ENCODE measurements around the gene TRIM63. TPM values are rescaled to one million over a fixed set of nuclear protein-coding genes. Genes with fewer than 3 reads are reported as not detected.

The TRIM63 gene
- total RNA-seq (2021; fragmentation: NEBNext Ultra II Directional; extraction: Animal tissue kit (Norgen Biotek cat#: 25700)) (not detected in 2 replicates), polyA plus RNA-seq (2011; rRNA removed) (not detected in 2 replicates), polyA minus RNA-seq (2011; rRNA and poly(A)+ RNA removed) (not detected in 2 replicates)
- not detected for polyA plus RNA-seq (2011; cell fraction: cytosol; rRNA removed)
- polyA plus RNA-seq (2011; cell fraction: nucleus; rRNA removed) = not detected
- not detected in 4 replicates for polyA plus RNA-seq (2012, experiment 1 of 2)
- not detected for polyA plus RNA-seq (2012, experiment 2 of 2)
- not detected for polyA plus RNA-seq (2013, experiment 1 of 2)
- 0.04 TPM for polyA plus RNA-seq (2013, experiment 2 of 2)
- polyA minus RNA-seq (2011; cell fraction: cytosol; rRNA and poly(A)+ RNA removed) = not detected
- not detected for polyA minus RNA-seq (2011; cell fraction: nucleus; rRNA and poly(A)+ RNA removed)
- long read RNA-seq, experiment 1 = 0 reads
- long read RNA-seq, experiment 2, partial matches to known transcripts = 1 of 1 reads
- long read RNA-seq, experiment 2, other reads (novel, unspliced or antisense) = 0 of 1 reads

DNA sequence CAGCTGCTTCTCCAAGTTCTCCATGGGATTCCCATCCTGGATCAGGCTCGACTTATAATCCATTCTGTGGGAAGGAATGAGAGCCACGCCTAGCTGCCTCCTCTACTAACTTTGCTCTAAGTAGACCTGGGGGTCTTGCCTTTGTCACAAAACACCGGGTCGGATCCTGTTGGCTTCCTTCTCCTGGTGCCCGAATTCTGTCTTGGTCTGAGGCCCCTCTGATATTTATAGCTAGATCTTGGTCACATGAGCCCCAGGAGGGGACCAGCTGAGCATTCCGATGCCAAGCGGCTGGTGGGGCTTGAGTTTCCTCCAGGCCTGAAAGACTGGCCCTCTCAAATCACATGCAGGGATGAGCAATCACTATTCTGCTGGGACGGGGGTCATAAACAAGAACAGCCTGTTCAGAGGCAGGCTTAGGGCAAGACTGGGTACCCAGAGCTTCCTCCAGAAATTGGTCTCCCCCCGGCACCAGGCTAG, at the start of gene TRIM63:
TSS of gene TRIM63 (minus strand) at position 199 of the 480 bp plus-strand sequence. CDS start at position 63, 136 bp downstream.
- Histone ChIP-seq H3K4me3 (ENCODE audit: extremely low read depth in 1 of 4, insufficient read depth in 2 of 4, low read depth in 3 of 4, low read length in 4 of 4) (no peak within 1 kb of the TSS), H3K9ac (replicated peaks in 1 of 4; ENCODE audit: extremely low read depth in 1 of 4, low read depth in 3 of 4, low read length in 3 of 4) (no peak within 1 kb of the TSS), H4K8ac (ENCODE audit: extremely low read depth, insufficient read depth, low read length) (no peak within 1 kb of the TSS), H3K27me3 (replicated peaks in 1 of 4; ENCODE audit: control insufficient read depth in 3 of 4, extremely low read depth in 1 of 4, insufficient read depth in 3 of 4, low read length in 3 of 4) (no peaks in the 10 kb centered on the region), H2AFZ (ENCODE audit: low read length) (0 out of 2 replicates have a peak within 1 kb of the TSS, but pooled peaks have one; percentile 31), H3K4me1 (replicated peaks in 1 of 4; ENCODE audit: control insufficient read depth in 3 of 4, insufficient read depth in 4 of 4, low read length in 3 of 4) (peaks cover 0 to 2% (median 0%) of the 10 kb centered on the region in 4 experiments; a peak in 1 of 7 replicates), H3K79me2 (ENCODE audit: control insufficient read depth in 1 of 2, insufficient read depth in 2 of 2, low read length in 2 of 2) (no peaks in the 10 kb centered on the region), H2BK5ac (ENCODE audit: low read depth, low read length) (no peak within 1 kb of the TSS), H4K20me1 (replicated peaks in 1 of 2; ENCODE audit: control insufficient read depth in 1 of 2, insufficient read depth in 2 of 2, low read length in 2 of 2) (no peaks in the 10 kb centered on the region), H2BK20ac (ENCODE audit: low read length) (no peak within 1 kb of the TSS), H2AK5ac (ENCODE audit: low read depth, low read length) (no peak within 1 kb of the TSS), H3K4ac (replicated peaks; ENCODE audit: insufficient read length, low read depth, low read length) (no peak within 1 kb of the TSS), H3K27ac (ENCODE audit: low read depth, low read length) (no peak within 1 kb of the TSS), H2BK120ac (replicated peaks; ENCODE audit: low read depth, low read length) (no peak within 1 kb of the TSS), H3K36me3 (ENCODE audit: control insufficient read depth in 2 of 4, insufficient read depth in 4 of 4, low read length in 3 of 4) (no peaks in the 10 kb centered on the region), H3K23ac (ENCODE audit: insufficient read length) (no peak within 1 kb of the TSS), H2BK15ac (ENCODE audit: low read length) (no peak within 1 kb of the TSS), H4K5ac (ENCODE audit: insufficient read length, low read depth, low read length) (no peak within 1 kb of the TSS), H2BK12ac (ENCODE audit: low read depth, low read length) (no peak within 1 kb of the TSS), H3K18ac (ENCODE audit: extremely low read depth, low read length) (no peak within 1 kb of the TSS), H3K79me1 (ENCODE audit: low read depth, low read length) (no peaks in the 10 kb centered on the region), H3K9me3 (ENCODE audit: insufficient read depth in 2 of 2, low read depth in 1 of 2, low read length in 1 of 2) (no peaks in the 10 kb centered on the region), H3K56ac (replicated peaks; ENCODE audit: insufficient read length, low read depth, low read length) (no peak within 1 kb of the TSS), H3K23me2 (ENCODE audit: low read depth, low read length) (no peaks in the 10 kb centered on the region), H3K14ac (ENCODE audit: insufficient read length) (no peak within 1 kb of the TSS), H4K91ac (replicated peaks; ENCODE audit: insufficient read length, low read length) (no peak within 1 kb of the TSS), H3K4me2 (ENCODE audit: insufficient read depth in 1 of 2, low read depth in 2 of 2, low read length in 2 of 2) (no peak within 1 kb of the TSS)
- ChIA-PET CTCF (ENCODE audit: partially characterized antibody) (interaction anchor here (0.9 to 5.4 kb wide), 6 partner anchors 9 to 37 kb away, joined by 3 to 32 read pairs (median 5); no protein-coding TSS in a partner anchor), POLR2A (ENCODE audit: partially characterized antibody) (interaction anchor here (1.3 kb wide), 1 partner anchor 12 kb away, joined by 3 read pairs; no protein-coding TSS in a partner anchor)
- DNase-seq (ENCODE audit: low read depth in 1 of 2, low spot score in 2 of 2) (no peak), FAIRE-seq (no peak)
- WGBS, 2 experiments (ENCODE audit: extremely low coverage in 1 of 2, insufficient coverage in 1 of 2, insufficient read length in 1 of 2, insufficient replicate concordance in 2 of 2, low coverage in 1 of 2, low lambda C conversion rate in 2 of 2, missing lambda C conversion rate in 1 of 2) = 86% methylated on average over 9 of the region's 9 CpGs; no CpG with 5 or more reads in 1 of the 2 experiments
- TF ChIP-seq KDM5A (IDR thresholded peaks at IDR 0.05; ENCODE audit: low read length) (no peak), EP300 (IDR thresholded peaks at IDR 0.05; ENCODE audit: borderline replicate concordance in 1 of 2, low read depth in 2 of 2, low read length in 2 of 2) (no peak), FOSL1 (IDR thresholded peaks at IDR 0.05; ENCODE audit: insufficient read depth, low read depth, low read length) (no peak), JUN (IDR thresholded peaks at IDR 0.05; ENCODE audit: low read depth, low read length) (no peak), TBP (IDR thresholded peaks at IDR 0.05; ENCODE audit: low read depth, low read length) (no peak), POLR2AphosphoS5 (IDR thresholded peaks at IDR 0.05; ENCODE audit: low read depth, low read length) (no peak), NRF1 (IDR thresholded peaks at IDR 0.05; ENCODE audit: low read depth, low read length) (no peak), SP2 (IDR thresholded peaks at IDR 0.05; ENCODE audit: low read length) (no peak), RXRA (IDR thresholded peaks at IDR 0.05; ENCODE audit: insufficient read depth, low read depth, low read length) (no peak)
- TF ChIP-seq, protein P1, sequence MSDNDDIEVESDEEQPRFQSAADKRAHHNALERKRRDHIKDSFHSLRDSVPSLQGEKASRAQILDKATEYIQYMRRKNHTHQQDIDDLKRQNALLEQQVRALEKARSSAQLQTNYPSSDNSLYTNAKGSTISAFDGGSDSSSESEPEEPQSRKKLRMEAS (IDR thresholded peaks at IDR 0.05) = no peak
- TF ChIP-seq, protein P2, sequence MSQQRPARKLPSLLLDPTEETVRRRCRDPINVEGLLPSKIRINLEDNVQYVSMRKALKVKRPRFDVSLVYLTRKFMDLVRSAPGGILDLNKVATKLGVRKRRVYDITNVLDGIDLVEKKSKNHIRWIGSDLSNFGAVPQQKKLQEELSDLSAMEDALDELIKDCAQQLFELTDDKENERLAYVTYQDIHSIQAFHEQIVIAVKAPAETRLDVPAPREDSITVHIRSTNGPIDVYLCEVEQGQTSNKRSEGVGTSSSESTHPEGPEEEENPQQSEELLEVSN (IDR thresholded peaks at IDR 0.05) = no peak

Data from H1 (cell line).